ENCODE data around the gene PDZD2.

The PDZD2 gene

GRCh38 chr5:31827867-31828266 is 188.9 kb downstream of the PDZD2 start:
- DNase-seq = peak; percentile 83

- DNase-seq = no peak
These were observed 194.0 kb downstream of the PDZD2 start for GRCh38 chr5:31832966-31833365.

- DNase-seq = no peak
These were observed 194.8 kb downstream of the PDZD2 start for GRCh38 chr5:31833710-31834109.

- no peak for DNase-seq
These were observed 205.9 kb downstream of the PDZD2 start for GRCh38 chr5:31844622-31845345.

GRCh38 chr5:31845361-31845760 is 206.4 kb downstream of the PDZD2 start:
- DNase-seq = peak; percentile 38

- DNase-seq = no peak
These were observed 208.0 kb downstream of the PDZD2 start for GRCh38 chr5:31846934-31847333.

- DNase-seq = no peak
These were observed 208.4 kb downstream of the PDZD2 start for GRCh38 chr5:31847354-31847753.

GRCh38 chr5:31850981-31851689 is 212.2 kb downstream of the PDZD2 start:
- no peak for DNase-seq

- DNase-seq = no peak
These were observed 214.6 kb downstream of the PDZD2 start for GRCh38 chr5:31853398-31854135.

- peak; percentile 27 for DNase-seq
These were observed 215.5 kb downstream of the PDZD2 start for GRCh38 chr5:31854181-31855133.

GRCh38 chr5:31855134-31856040 is 216.5 kb downstream of the PDZD2 start:
- no peak for DNase-seq

- no peak for DNase-seq
These were observed 220.2 kb downstream of the PDZD2 start for GRCh38 chr5:31859096-31859495.

GRCh38 chr5:31860278-31860677 is 221.3 kb downstream of the PDZD2 start:
- DNase-seq = no peak

GRCh38 chr5:31860726-31861433 is 221.9 kb downstream of the PDZD2 start:
- DNase-seq = no peak

- no peak for DNase-seq
These were observed 222.7 kb downstream of the PDZD2 start for GRCh38 chr5:31861601-31862000.

- no peak for DNase-seq
These were observed 225.1 kb downstream of the PDZD2 start for GRCh38 chr5:31863991-31864411.

- DNase-seq = no peak
These were observed 227.2 kb downstream of the PDZD2 start for GRCh38 chr5:31866166-31866565.

GRCh38 chr5:31867219-31867618 is 228.3 kb downstream of the PDZD2 start:
- no peak for DNase-seq

- DNase-seq = no peak
These were observed 241.5 kb downstream of the PDZD2 start for GRCh38 chr5:31880449-31880848.

GRCh38 chr5:31884896-31885295 is 246.0 kb downstream of the PDZD2 start:
- DNase-seq = no peak

- DNase-seq = no peak
These were observed 247.3 kb downstream of the PDZD2 start for GRCh38 chr5:31886206-31886605.

All from fibroblast of skin of scalp (primary cell).